GM12874 (cell line): ENCODE measurements around the gene HNRNPUL2.
A peak's percentile ranks its signal among the peaks of the same experiment; 100 is the strongest.

Experiments used
- CTCF ChIP-seq: IDR thresholded peaks from 2 replicates; pipeline ENCODE4 v1.5.1; 2011; ENCODE audit warnings: low read depth, mild to moderate bottlenecking, control low read depth, low read length, moderate library complexity; ENCODE audit not compliant: insufficient read depth

HNRNPUL2 gene

GRCh38 chr11:62680825-62681240 lies 46.4 kb downstream of the HNRNPUL2 start:
- peak; percentile 65 for TF ChIP-seq CTCF

GRCh38 chr11:62678770-62679696 lies 48.2 kb downstream of the HNRNPUL2 start, which contains the start of gene UBXN1:
Gene UBXN1, minus strand, starts transcription at chr11:62679073. Its CDS starts 150 bp downstream, at chr11:62678923.
- TF ChIP-seq CTCF: no peak

- TF ChIP-seq CTCF: no peak
Observed at GRCh38 chr11:62678433-62678769, 48.9 kb downstream of the HNRNPUL2 start.

GRCh38 chr11:62677714-62678113 lies 49.5 kb downstream of the HNRNPUL2 start:
- no peak for TF ChIP-seq CTCF

- no peak for TF ChIP-seq CTCF
Observed at GRCh38 chr11:62677156-62677555, 50.1 kb downstream of the HNRNPUL2 start.

DNA sequence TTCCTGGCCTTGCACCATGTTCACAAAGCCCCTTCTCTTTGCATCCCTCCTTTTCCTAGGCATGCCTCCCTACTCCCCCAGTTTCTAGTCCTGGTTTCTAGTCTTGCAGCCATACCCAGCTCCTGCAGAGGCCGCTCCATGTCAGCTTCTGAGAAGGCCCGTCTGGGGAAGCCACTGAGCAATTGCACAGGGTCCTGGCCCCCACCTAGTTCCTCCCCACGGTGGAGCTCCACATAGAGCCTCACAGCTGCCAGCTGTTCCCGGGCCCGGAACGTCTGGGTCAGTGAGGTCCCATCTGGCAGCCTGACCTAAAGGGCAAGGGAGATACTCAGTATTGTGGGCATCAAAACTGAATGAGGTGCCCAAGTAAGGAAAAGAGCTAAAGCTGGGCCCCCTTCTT lies 50.6 kb downstream of the HNRNPUL2 start:
- no peak for TF ChIP-seq CTCF

DNA sequence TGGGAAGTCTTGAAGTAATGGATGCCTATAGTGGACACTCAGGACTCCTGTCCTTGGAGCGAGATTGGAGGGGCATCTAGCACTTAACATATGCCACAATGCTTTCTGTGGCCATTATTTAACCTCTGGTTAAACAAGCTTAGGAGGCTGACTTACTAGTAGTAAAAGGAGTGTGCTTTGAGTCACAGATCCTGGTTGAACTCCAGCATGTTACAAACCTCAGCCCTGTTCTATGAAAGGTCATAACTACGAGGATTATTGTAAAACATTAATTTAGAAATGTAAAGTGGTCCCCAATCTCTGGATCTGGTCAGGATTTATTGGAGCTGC lies 54.1 kb downstream of the HNRNPUL2 start:
- no peak for TF ChIP-seq CTCF
